Measurements from ENCODE around the gene SPATA1.

DNA sequence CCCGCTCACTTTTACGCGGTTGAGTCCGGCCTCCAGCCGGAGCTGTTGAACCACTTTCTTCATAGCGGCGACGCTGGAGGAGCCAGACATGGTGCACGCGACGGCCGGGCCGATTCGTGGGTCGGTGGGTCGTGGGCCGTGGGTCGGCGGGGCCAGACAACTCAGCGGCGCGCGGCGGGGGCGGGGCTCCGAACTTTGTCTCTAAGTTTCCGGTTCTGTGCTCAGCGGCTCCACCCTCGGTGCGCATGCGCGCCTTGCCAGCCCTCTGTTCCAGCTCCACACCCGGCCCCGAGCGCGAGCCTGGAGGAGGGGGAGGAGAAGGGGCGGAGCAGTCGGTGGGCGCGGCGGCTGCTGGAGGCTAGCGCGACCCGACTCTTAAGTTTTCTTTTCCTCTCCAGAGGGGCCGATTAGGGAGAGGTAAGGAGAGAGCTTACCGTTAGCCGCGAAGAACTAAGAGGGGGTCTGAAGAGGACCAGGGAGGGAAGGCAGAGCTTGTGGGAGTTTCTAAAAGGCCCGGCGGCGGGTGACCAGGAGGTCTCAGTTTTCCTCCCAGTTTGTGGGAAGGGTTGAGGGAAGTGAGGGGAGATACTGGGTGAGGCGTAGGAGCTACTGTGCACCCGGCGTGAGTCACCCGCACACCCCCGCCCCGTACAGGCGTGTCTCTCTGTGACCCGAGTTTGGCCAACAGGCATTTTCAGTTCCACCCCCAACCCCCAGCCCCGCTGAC is at the start of gene SPATA1, which contains the start of gene GNG5:
- TF ChIP-seq POLR2A (IDR thresholded peaks at IDR 0.05) = peak; percentile 79 to 87
- TF ChIP-seq, protein P1, sequence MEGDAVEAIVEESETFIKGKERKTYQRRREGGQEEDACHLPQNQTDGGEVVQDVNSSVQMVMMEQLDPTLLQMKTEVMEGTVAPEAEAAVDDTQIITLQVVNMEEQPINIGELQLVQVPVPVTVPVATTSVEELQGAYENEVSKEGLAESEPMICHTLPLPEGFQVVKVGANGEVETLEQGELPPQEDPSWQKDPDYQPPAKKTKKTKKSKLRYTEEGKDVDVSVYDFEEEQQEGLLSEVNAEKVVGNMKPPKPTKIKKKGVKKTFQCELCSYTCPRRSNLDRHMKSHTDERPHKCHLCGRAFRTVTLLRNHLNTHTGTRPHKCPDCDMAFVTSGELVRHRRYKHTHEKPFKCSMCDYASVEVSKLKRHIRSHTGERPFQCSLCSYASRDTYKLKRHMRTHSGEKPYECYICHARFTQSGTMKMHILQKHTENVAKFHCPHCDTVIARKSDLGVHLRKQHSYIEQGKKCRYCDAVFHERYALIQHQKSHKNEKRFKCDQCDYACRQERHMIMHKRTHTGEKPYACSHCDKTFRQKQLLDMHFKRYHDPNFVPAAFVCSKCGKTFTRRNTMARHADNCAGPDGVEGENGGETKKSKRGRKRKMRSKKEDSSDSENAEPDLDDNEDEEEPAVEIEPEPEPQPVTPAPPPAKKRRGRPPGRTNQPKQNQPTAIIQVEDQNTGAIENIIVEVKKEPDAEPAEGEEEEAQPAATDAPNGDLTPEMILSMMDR (IDR thresholded peaks at IDR 0.05) = no peak

All from Peyer's patch (tissue), 4 donors.